H9 (cell line): ENCODE data around the gene STOX1. TPM values are rescaled to one million over a fixed set of nuclear protein-coding genes. Genes with fewer than 3 reads are reported as not detected.

Experiments
- DNase-seq: peaks from one replicate; pipeline ENCODE4 v3.0.0-alpha.2; 2017
- H2AFZ ChIP-seq: one replicate; pipeline ENCODE4 v1.6.1; 2013; ENCODE audit warnings: mild to moderate bottlenecking, low read length, control low read depth, moderate library complexity
- H2AK5ac ChIP-seq: 2 replicates; pipeline ENCODE4 v1.6.1; 2013; ENCODE audit warnings: low read length, control low read depth, mixed read lengths; ENCODE audit not compliant: insufficient read length
- H2BK120ac ChIP-seq: one replicate; pipeline ENCODE4 v1.6.1; 2013; ENCODE audit warnings: low read depth, mild to moderate bottlenecking, low read length, control low read depth, inconsistent platforms; ENCODE audit not compliant: poor library complexity, severe bottlenecking
- H2BK12ac ChIP-seq: 2 replicates; pipeline ENCODE4 v1.6.1; 2013; ENCODE audit warnings: low read length, control low read depth, mixed read lengths, low read depth; ENCODE audit not compliant: insufficient read length
- H2BK15ac ChIP-seq: 2 replicates; pipeline ENCODE4 v1.6.1; 2013; ENCODE audit warnings: low read depth, low read length, control low read depth
- H2BK20ac ChIP-seq: one replicate; pipeline ENCODE4 v1.6.1; 2013; ENCODE audit warnings: low read depth, mild to moderate bottlenecking, low read length, control low read depth, inconsistent platforms; ENCODE audit not compliant: poor library complexity, severe bottlenecking
- H2BK5ac ChIP-seq: 2 replicates; pipeline ENCODE4 v1.6.1; 2013; ENCODE audit warnings: low read length, control low read depth, mixed read lengths; ENCODE audit not compliant: insufficient read length
- H3K14ac ChIP-seq: 2 replicates; pipeline ENCODE4 v1.6.1; 2013; ENCODE audit warnings: low read length, control low read depth; ENCODE audit not compliant: insufficient read depth
- H3K18ac ChIP-seq: 2 replicates; pipeline ENCODE4 v1.6.1; 2013; ENCODE audit warnings: low read depth, mild to moderate bottlenecking, mixed read lengths, low read length, control low read depth; ENCODE audit not compliant: insufficient read length
- H3K23ac ChIP-seq: 2 replicates; pipeline ENCODE4 v1.6.1; 2013; ENCODE audit warnings: low read length, control low read depth, mixed read lengths, low read depth; ENCODE audit not compliant: insufficient read length
- H3K23me2 ChIP-seq: 2 replicates; pipeline ENCODE4 v1.6.1; 2013; ENCODE audit warnings: low read depth, mild to moderate bottlenecking, mixed read lengths, low read length, control low read depth; ENCODE audit not compliant: insufficient read length, poor library complexity, severe bottlenecking
- H3K27ac ChIP-seq: 2 replicates; pipeline ENCODE4 v1.5.1; 2013; ENCODE audit warnings: low read length, control low read depth, mixed read lengths, low read depth; ENCODE audit not compliant: insufficient read length
- H3K27me3 ChIP-seq: 2 replicates; pipeline ENCODE4 v1.6.1; 2013; ENCODE audit warnings: low read length, control low read depth, inconsistent platforms; ENCODE audit not compliant: insufficient read depth
- H3K4ac ChIP-seq: 2 replicates; pipeline ENCODE4 v1.6.1; 2013; ENCODE audit warnings: low read depth, mild to moderate bottlenecking, control low read depth, inconsistent platforms, low read length, moderate library complexity
- H3K4me1 ChIP-seq: 2 replicates; pipeline ENCODE4 v1.6.1; 2013; ENCODE audit warnings: low read length, control low read depth, inconsistent platforms; ENCODE audit not compliant: insufficient read depth
- H3K4me2 ChIP-seq: 2 replicates; pipeline ENCODE4 v1.6.1; 2013; ENCODE audit warnings: low read length, control low read depth, mixed read lengths; ENCODE audit not compliant: insufficient read length, insufficient read depth
- H3K56ac ChIP-seq: 2 replicates; pipeline ENCODE4 v1.6.1; 2013; ENCODE audit warnings: low read depth, mild to moderate bottlenecking, mixed read lengths, low read length, control low read depth; ENCODE audit not compliant: insufficient read length
- H3K79me1 ChIP-seq: 2 replicates; pipeline ENCODE4 v1.6.1; 2013; ENCODE audit warnings: low read depth, mild to moderate bottlenecking, moderate library complexity, low read length, control low read depth, inconsistent platforms; ENCODE audit not compliant: insufficient read depth, poor library complexity, severe bottlenecking
- H3K79me2 ChIP-seq: 2 replicates; pipeline ENCODE4 v1.6.1; 2013; ENCODE audit warnings: low read length, control low read depth, inconsistent platforms; ENCODE audit not compliant: insufficient read depth
- H3K9ac ChIP-seq: 2 replicates; pipeline ENCODE4 v1.6.1; 2013; ENCODE audit warnings: low read length, control low read depth, mixed read lengths; ENCODE audit not compliant: insufficient read length; ENCODE audit errors: extremely low read depth
- H3K9me3 ChIP-seq: one replicate; pipeline ENCODE4 v1.6.1; 2013; ENCODE audit warnings: low read depth, low read length, inconsistent platforms; ENCODE audit not compliant: control insufficient read depth
- H3T11ph ChIP-seq: one replicate; pipeline ENCODE4 v1.6.1; 2013; ENCODE audit warnings: mild to moderate bottlenecking, low read length, control low read depth, inconsistent platforms
- H4K20me1 ChIP-seq: one replicate; pipeline ENCODE4 v1.6.1; 2013; ENCODE audit not compliant: control insufficient read depth, insufficient read length, insufficient read depth
- H4K5ac ChIP-seq: 2 replicates; pipeline ENCODE4 v1.6.1; 2013; ENCODE audit warnings: low read depth, mild to moderate bottlenecking, mixed read lengths, low read length, control low read depth; ENCODE audit not compliant: insufficient read length
- H4K8ac ChIP-seq: replicated peaks from 2 replicates; pipeline ENCODE4 v1.6.1; 2013; ENCODE audit warnings: low read length, control low read depth, mixed read lengths, low read depth; ENCODE audit not compliant: insufficient read length
- H4K91ac ChIP-seq: 2 replicates; pipeline ENCODE4 v1.6.1; 2013; ENCODE audit warnings: low read depth, mild to moderate bottlenecking, moderate library complexity, mixed read lengths, low read length, control low read depth; ENCODE audit not compliant: insufficient read length
- H3K27ac Mint-ChIP-seq, 3 experiments: 2 replicates in 2 of 3; 3 replicates in 1 of 3; pipeline ENCODE4 v1.8.0; 2020 to 2021; ENCODE audit warnings: mixed read lengths in 3 of 3, mild to moderate bottlenecking in 1 of 3, moderate library complexity in 1 of 3
- H3K27me3 Mint-ChIP-seq: 2 replicates; pipeline ENCODE4 v1.8.0; 2021; ENCODE audit warnings: low read depth, mild to moderate bottlenecking, moderate library complexity, mixed read lengths
- H3K36me3 Mint-ChIP-seq, 3 experiments: 2 replicates in 2 of 3; 3 replicates in 1 of 3; pipeline ENCODE4 v1.8.0; 2020 to 2021; ENCODE audit warnings: low read depth in 3 of 3, mixed read lengths in 3 of 3; ENCODE audit not compliant: insufficient read depth in 1 of 3
- H3K4me1 Mint-ChIP-seq, 2 experiments: 2 replicates each; pipeline ENCODE4 v1.8.0; 2020; ENCODE audit warnings: mixed read lengths in 2 of 2
- H3K4me3 Mint-ChIP-seq, 2 experiments: 2 replicates in 1 of 2; 3 replicates in 1 of 2; pipeline ENCODE4 v1.8.0; 2020 to 2021; ENCODE audit warnings: mild to moderate bottlenecking in 2 of 2, mixed read lengths in 2 of 2, moderate library complexity in 1 of 2
- H3K9me3 Mint-ChIP-seq, 2 experiments: 2 replicates in 1 of 2; 3 replicates in 1 of 2; pipeline ENCODE4 v1.8.0; 2020; ENCODE audit warnings: mild to moderate bottlenecking in 2 of 2, mixed read lengths in 2 of 2, moderate library complexity in 1 of 2
- WGBS: extraction: QIAGEN DNeasy Blood & Tissue Kit; methylation state at CpG from one replicate; pipeline ENCODE4 v1.1.7; 2013; ENCODE audit warnings: missing lambda C conversion rate, low lambda C conversion rate, mixed read lengths; ENCODE audit not compliant: insufficient read length; ENCODE audit errors: extremely low coverage; 5-methylcytosine and 5-hydroxymethylcytosine counted together
- total RNA-seq: library from RNA; stranded (reverse); gene quantifications from 2 replicates; pipeline ENCODE4 v1.2.1, GENCODE V29; 2021
- TF ChIP-seq, protein P1 (sequence below): fragments of 200-600 bp; sonication (generic); conservative IDR thresholded peaks from 3 replicates; pipeline ENCODE4 v1.8.0; 2021; ENCODE audit warnings: antibody characterized with exemption, mild to moderate bottlenecking

Gene STOX1
- total RNA-seq, 1 experiment from 2014 or later: 5.8 TPM

DNA sequence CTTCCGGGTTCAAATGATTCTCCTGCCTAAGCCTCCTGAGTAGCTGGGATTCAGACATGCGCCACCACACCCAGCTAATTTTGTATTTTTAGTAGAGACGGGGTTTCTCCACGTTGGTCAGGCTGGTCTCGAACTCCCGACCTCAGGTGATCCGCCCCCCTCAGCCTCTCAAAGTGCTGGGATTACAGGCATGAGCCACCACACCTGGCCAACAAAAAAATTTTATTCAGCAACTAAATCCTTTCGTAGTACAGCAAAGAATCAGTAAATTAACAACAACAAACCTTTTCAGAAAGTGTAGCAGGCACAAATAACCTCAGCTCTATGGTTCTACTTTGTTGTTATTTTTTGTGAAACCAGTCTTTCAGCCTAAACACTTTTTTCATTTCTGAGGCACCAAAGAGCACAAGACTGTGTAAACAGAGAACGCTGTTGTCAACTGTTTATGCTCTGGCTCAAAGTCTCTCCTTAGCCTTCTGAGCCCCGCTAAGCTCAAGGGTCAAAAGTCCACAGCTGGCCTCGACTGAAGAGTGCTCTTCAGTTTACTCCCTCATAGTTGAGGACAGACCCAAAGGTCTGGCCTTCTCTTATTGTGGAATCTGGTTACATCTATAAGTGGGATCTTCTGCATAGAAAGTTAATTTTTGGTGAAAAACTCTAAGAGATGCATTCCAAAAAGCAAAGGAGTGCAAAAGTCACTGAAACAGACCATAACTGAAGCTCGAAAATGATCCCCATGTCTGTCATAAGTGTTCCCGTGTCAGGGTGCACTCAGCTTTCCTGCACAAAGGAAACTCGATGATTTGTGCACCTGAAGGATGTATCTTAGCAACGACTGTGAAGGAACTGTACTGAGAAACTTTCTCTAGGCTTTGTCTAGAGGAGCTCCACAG is 49.2 kb downstream of the STOX1 start:
- Histone ChIP-seq H4K91ac (no peak overlapping the region), H3K14ac (no peak overlapping the region), H3K23ac (no peak overlapping the region), H3K79me1 (no peaks in the 10 kb centered on the region), H3K27me3 (no peaks in the 10 kb centered on the region), H4K8ac (no peak overlapping the region), H2BK12ac (no peak overlapping the region), H3K27ac (no peak overlapping the region), H3K18ac (no peak overlapping the region), H3K4me2 (no peak overlapping the region), H2BK20ac (no peak overlapping the region), H3K56ac (no peak overlapping the region), H4K20me1 (no peaks in the 10 kb centered on the region), H2AK5ac (no peak overlapping the region), H3K79me2 (no peaks in the 10 kb centered on the region), H3T11ph (no peak overlapping the region), H2AFZ (no peak overlapping the region), H2BK15ac (no peak overlapping the region), H3K4me1 (peaks cover 10% of the 10 kb centered on the region; the same call in 1 of the 2 replicates), H3K9ac (no peak overlapping the region), H2BK5ac (no peak overlapping the region), H3K9me3 (no peaks in the 10 kb centered on the region), H2BK120ac (no peak overlapping the region), H3K23me2 (no peaks in the 10 kb centered on the region), H4K5ac (no peak overlapping the region), H3K4ac (no peak overlapping the region)
- Mint-ChIP-seq H3K36me3 (no peaks in the 10 kb centered on the region), H3K4me1 (peaks cover 50 to 65% of the 10 kb centered on the region in 2 experiments), H3K4me3 (no peak overlapping the region), H3K9me3 (no peaks in the 10 kb centered on the region; a peak in 1 of 5 replicates), H3K27ac (peak overlapping the region in 1 of 3 experiments; percentile 72; a peak in 2 of 7 replicates), H3K27me3 (no peaks in the 10 kb centered on the region)
- no peak for DNase-seq
- TF ChIP-seq, protein P1, sequence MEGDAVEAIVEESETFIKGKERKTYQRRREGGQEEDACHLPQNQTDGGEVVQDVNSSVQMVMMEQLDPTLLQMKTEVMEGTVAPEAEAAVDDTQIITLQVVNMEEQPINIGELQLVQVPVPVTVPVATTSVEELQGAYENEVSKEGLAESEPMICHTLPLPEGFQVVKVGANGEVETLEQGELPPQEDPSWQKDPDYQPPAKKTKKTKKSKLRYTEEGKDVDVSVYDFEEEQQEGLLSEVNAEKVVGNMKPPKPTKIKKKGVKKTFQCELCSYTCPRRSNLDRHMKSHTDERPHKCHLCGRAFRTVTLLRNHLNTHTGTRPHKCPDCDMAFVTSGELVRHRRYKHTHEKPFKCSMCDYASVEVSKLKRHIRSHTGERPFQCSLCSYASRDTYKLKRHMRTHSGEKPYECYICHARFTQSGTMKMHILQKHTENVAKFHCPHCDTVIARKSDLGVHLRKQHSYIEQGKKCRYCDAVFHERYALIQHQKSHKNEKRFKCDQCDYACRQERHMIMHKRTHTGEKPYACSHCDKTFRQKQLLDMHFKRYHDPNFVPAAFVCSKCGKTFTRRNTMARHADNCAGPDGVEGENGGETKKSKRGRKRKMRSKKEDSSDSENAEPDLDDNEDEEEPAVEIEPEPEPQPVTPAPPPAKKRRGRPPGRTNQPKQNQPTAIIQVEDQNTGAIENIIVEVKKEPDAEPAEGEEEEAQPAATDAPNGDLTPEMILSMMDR: no peak
- WGBS: no CpG with 5 or more reads among the region's 15 CpGs
